Germinal center (tissue), 1 donor: ENCODE results near the gene C17orf50.

Source experiments
- DNase-seq: peaks from one replicate; pipeline ENCODE4 v3.0.0; 2012; ENCODE audit warnings: mixed read lengths, low spot score

Gene C17orf50

GRCh38 chr17:35752945-35753764 is 7.5 kb upstream of the C17orf50 start, which contains the start of gene GAS2L2:
TSS of gene GAS2L2 (minus strand) at chr17:35753239. CDS start at chr17:35752850, 389 bp downstream.
- no peak for DNase-seq

GRCh38 chr17:35757243-35757642 is 3.4 kb upstream of the C17orf50 start:
- no peak for DNase-seq

GRCh38 chr17:35761601-35762000 is 914 bp downstream of the C17orf50 start:
- DNase-seq, result no peak

- no peak for DNase-seq
Measured at GRCh38 chr17:35763767-35764122, 3.1 kb downstream of the C17orf50 start.

- peak; percentile 96 for DNase-seq
Measured at GRCh38 chr17:35764123-35764991, 3.7 kb downstream of the C17orf50 start.

- DNase-seq, result no peak
Measured at GRCh38 chr17:35765086-35765710, 4.5 kb downstream of the C17orf50 start.

- DNase-seq, result no peak
Measured at GRCh38 chr17:35765756-35766488, 5.2 kb downstream of the C17orf50 start.

- DNase-seq, result no peak
Measured at GRCh38 chr17:35766489-35766877, 5.8 kb downstream of the C17orf50 start.

- peak; percentile 58 for DNase-seq
Measured at GRCh38 chr17:35766903-35767510, 6.3 kb downstream of the C17orf50 start.

GRCh38 chr17:35768797-35769196 is 8.1 kb downstream of the C17orf50 start:
- no peak for DNase-seq

- no peak for DNase-seq
Measured at GRCh38 chr17:35769895-35770486, 9.3 kb downstream of the C17orf50 start.

- no peak for DNase-seq
Measured at GRCh38 chr17:35773129-35773528, 12.4 kb downstream of the C17orf50 start.

- no peak for DNase-seq
Measured at GRCh38 chr17:35773679-35774425, 13.2 kb downstream of the C17orf50 start.

- DNase-seq, result no peak
Measured at GRCh38 chr17:35774499-35774898, 13.8 kb downstream of the C17orf50 start.

GRCh38 chr17:35775039-35775438 is 14.4 kb downstream of the C17orf50 start:
- DNase-seq, result no peak

- DNase-seq, result no peak
Measured at GRCh38 chr17:35775583-35775982, 14.9 kb downstream of the C17orf50 start.

- DNase-seq, result no peak
Measured at GRCh38 chr17:35778641-35779196, 18.0 kb downstream of the C17orf50 start.

GRCh38 chr17:35780950-35781349 is 20.3 kb downstream of the C17orf50 start:
- DNase-seq, result no peak

- DNase-seq, result no peak
Measured at GRCh38 chr17:35784895-35785294, 24.2 kb downstream of the C17orf50 start.

- no peak for DNase-seq
Measured at GRCh38 chr17:35786941-35787432, 26.3 kb downstream of the C17orf50 start.
